ENCODE measurements around the gene MALAT1. TPM values are rescaled to one million over a fixed set of nuclear protein-coding genes. Genes with fewer than 3 reads are reported as not detected.

Gene MALAT1
- total RNA-seq, 1 donor from 2014 or later = 19,443 TPM

DNA sequence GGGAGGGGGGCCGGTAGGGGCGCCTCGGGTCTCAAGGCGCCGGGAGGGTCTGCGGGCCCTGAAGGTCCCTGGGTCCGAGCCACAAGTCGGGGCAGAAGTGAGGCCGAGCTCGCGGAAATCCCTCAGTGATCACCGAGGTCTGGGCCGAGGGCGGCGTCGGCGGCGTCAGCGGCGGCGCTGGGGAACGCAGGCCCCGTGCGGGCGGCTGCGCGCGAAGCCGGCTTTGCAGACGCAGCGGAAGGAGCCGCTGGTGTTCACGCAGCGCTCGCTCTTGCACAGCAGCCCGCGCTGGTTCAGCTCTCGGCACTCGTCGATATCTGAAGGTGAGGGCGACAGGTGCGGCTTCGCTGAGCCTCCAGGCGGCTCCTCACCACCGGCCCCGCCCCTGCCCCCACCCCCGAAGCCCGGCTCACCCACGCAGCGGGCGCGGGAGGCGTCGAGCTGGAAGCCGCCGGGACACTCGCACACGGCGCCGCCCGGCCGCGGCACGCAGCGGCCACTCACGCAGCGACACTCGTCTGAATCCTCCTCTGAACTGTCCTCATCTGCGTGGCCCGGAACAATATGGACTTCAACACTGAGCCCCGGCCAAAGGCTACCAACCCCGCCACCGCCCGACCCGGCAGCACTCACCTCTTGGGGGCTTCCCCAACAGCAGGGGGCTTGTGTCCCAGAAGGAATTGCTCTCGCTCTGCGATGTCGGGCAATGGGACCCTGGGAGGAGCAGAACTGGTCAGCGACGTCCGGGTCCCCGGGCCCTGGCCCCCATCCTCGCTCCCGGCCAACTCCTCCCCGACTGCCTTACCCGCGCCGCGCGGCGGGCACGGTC is 40.3 kb downstream of the MALAT1 start:
- DNase-seq (ENCODE audit: low spot score) = no peak

DNA sequence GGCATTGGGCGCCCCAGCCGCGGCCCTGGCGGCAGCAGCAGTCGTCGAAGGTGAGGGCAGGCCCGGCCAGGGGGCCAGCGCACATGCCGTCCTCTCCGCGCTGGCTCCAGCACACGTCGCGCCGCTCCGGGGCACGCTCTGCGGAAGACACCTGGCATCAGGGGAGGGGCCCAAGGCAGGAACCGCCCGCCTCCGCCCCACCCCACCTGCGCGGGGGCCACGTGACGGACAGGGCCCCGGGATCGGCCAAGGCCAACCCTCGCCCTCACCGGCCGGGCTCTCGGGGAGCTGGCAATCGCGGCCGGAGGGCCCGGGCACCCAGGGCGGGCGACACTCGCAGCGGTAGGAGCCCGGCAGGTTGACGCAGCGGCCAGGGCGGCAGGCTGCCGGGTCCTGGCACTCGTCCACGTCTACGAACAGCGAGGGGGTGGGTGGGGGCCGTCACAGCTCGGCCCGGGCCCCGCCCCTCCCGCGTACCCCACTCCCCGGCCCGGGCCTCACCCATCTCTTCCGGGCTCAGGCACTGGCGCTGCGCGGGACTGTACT is 41.0 kb downstream of the MALAT1 start:
- peak; percentile 78 for DNase-seq (ENCODE audit: low spot score)

DNA sequence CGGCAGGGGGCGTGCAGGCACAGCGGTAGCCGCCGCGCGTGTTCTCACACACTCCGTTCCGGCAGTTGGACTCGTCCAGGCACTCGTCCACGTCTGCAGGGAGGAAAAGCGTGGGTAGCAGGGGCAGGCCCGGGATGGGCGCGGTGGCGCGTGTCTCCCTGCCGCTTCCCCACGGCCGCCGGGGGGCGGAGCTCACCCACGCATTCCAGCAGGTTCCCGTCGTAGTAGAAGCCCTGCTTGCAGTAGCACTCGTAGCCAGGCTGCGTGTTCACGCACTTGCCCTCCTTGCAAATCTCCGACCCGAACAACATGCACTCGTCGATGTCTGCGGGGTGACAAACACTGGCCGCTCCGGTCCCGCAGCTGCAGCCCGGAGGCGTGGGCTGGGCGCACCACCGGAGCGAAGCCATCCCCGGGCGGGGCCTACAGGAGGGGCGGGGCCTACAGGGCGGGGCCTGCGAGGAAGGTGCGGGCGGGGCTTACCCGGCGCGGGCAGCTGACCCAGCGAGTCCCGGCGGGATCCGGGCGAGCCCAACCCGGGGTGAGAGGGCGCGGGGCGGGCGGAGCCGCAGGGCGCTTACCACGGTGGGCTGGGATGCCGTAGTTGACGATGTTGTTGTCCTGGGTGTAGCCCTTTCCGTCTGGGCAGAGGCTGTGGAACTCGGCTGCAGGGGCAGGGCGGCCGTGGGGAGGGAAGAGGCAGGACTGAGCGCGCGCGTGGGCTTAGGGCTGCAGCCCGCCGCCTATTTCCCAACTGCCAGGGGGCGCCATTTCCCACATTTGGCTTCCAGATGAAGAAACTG is 41.6 kb downstream of the MALAT1 start:
- DNase-seq (ENCODE audit: low spot score) = peak; percentile 92

DNA sequence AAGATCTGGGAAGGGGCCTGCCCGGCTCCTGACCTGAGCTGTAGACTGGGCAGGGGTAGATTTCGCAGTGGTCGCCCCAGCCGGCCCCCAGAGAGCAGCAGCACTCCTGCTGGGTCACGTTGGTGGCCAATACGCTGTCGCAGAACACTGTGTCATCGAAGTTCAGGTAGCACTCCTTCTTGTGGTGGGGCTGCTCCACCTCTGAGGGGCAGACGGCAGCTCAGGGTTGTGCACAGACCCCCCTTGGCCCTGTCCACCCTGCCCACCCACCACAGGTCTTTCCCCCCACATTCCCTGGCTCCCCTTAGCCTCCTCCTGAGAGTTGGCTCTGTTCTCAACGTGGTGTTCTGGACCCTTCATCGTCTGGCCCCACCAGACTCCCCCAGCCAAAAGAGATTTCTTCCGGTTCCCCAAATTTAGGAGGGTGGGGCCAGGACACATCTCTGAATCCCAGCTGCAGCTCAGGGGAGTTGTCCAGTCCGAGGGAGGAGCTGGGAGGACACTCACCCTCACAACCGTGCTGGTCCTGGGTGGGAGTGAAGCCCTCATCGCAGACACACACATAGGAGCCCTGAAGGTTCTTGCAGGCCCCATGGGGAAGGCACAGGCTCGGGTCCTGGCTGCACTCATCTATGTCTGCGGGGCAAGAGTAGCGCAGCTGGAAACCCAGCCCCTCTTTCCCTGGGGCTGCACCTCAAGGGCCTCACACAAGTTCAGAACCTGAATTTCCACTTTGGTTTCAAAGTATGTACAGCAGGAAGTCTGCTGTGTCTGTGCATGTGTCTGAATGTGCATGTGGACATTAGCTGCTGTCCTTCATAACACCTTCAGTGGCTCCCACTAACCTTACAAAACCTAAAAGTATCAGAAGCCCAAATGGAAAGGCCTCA is 42.5 kb downstream of the MALAT1 start:
- DNase-seq (ENCODE audit: low spot score) = no peak

DNA sequence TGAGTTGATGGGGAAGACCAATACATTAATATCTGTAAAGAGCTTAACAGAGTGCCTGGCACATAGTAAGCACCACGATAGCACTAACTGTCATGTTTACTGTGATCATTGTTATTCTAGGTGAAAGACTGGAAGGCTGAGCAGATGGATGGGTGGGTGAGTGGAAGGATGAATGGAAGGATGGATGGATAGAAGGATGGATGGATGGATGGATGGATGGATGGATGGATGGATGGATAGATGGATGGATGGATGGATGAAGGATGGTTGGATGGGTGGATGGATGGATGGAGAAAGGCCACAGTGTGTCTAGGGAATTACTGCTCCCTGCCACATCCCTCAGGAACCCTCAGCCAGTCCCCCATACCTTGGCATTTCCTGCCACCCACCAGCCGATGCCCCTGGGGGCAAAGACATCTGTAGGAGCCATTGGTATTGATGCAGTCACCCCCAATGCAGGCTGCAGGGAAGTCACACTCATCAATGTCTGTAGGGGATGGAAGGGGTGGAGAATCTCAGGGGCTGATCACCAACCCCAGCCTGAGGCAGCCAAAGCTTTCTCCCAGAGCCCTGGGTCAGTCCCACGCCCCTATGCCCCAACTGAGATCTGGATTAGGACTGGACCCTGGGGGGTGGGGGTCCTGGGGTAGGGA is 44.0 kb downstream of the MALAT1 start:
- no peak for DNase-seq (ENCODE audit: low spot score)

DNA sequence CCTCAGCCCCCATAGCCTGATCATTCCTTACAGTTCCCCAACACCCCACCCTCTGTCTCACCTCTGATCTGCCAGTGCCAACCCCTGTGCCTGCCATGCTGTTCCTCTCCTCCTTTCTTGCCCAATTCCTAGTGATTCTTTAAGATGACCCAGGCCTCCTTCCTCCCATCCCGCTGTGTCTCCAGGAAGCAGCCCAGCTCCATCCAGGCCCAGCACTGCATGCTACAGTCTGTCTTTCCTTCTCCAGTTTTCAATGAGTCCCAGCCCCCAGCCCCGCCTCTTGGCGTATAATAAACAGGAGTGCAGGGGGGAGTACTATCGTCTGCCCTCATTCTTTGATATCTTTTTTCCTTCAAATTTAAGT is 47.0 kb downstream of the MALAT1 start:
- no peak for DNase-seq (ENCODE audit: low spot score)

DNA sequence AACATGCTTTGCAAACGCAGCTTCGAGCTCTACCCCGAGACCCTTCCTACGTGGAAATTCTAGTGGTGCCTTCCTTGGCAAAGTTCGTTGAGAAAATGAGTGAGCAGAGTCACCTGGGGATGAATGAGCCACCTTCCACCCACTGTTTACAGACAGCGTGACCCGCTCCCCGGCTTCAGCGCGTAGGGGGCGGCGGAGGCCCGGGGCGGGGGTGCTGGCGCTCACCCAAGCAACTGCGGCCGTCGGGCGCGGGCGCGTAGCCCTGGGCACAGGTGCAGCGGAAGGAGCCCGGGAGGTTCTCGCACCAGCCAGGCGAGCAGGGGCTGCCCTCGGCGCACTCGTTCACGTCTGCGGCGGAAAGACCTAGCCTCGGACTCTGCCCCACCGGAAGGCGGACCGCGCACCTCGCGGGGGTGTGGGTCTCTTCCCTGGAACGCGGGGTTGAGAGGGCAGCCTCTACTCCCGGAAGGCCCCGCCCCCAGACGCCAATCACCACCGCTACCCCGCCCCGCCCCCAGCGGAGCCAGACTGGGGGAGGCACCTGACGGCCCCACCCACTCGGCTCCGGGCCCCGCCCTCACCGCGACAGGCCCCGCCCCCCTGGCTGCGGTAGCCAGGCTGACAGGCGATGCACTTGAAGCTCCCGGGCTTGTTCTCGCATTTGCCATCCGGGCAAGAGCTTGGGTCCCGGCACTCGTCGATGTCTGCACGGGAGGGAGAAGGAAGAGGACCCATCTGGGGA is 47.5 kb downstream of the MALAT1 start:
- peak; percentile 93 for DNase-seq (ENCODE audit: low spot score)

DNA sequence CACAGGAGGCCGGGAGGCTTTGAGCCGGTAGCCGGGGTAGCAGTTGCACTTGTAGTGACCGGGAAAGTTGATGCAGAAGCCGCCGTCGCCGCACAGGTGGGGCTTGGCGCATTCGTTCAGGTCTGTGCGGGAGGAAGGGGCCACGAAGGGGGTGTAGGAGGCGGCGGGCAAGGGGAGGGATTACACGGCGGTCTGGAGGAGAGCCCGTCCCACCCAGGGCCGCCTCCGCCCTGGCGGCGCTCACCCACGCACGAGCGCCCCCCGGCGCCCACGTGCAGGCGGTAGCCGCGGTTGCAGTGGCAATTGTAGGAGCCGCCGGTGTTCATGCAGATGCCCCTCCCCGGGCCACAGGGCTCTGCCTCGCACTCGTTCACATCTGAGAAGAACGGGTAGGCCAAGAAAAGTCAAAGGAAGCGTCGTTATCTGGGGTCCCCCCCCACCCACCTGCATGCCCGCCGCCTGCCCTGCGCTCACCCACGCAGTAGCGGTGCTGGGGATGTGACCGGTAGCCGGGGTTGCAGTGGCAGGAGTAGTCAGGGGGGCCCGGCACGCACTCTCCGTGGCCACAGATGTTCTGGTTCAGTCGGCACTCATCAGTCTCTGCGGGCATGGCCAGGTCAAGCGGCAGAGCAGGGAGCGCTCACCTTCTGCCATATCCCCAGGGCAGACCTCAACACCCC is 48.7 kb downstream of the MALAT1 start:
- DNase-seq (ENCODE audit: low spot score) = no peak

DNA sequence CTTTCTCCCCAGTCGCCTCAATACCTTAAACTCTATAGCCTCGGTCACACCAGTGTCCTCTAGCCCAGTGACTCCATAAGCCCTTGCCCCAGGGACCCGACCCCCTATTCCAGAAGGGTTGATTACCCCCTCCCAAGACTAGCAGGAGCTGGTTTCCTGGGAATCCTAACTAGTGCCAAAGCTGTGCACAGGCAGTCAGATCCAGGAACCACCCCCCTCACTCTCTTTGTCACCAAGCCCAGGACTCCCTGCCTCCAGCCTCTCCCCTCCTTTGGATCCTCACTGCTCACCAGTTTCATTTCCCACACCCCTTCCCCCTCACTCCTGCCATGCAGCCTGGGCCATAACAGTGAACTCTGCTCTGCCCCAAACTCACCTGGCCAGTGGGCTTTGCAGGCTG is 49.5 kb downstream of the MALAT1 start:
- DNase-seq (ENCODE audit: low spot score) = no peak

DNA sequence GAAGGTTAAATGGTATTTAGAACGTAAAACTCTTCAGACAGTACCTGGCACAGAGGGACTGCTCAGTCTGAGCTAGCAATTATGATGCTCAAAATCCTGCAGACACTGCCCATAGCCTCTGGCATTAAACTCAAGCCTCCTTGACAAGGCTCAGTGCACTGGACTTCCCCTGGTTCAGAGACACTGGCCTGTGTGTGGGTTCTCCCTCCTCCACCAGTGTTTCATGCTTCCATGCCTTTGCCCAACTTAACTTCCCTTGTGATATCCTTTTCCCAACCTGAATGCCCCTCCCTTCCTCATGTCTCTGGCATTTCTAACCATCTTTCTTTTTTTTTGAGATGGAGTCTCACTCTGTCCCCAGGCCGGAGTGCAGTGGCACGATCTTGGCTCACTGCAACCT is 50.3 kb downstream of the MALAT1 start:
- no peak for DNase-seq (ENCODE audit: low spot score)

DNA sequence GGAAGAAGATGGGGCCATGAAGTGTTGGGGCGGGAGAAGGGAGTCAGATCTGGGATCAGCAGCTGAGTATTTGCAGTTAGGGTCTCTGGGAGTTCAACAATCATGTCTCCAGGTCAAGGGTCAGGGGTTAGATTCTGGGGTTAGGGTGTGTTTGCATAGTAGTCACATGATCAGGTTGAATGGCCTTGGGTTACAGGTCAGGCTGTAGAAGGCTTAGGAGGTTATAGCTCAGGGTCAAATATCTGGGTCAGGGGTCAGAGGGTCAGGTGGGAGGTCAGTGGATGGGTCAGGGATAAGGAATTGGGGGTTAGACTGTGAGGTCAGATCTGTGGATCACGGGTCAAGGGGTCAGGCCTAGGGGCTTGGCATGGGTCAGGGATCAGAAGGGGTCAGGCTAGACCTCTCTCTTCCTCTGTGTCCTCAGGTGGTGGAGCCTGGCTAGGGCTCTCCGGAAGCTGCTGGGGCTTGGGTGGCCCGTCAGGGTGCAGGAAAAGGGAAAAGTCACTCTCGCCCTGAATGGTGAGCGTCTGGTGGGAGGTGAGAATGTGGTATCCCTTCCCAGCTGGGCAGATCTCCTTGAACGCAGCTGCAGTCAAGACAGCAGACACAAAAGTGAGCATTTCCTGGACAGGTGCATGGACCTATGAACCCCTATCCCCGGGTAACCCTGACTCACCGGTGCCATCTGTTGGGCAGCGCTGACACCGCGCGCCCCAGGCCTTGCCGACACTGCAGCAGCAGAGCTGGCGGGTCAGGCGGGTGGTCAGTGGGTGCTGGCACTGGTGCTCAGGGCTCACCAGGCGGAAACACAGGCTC is 52.9 kb downstream of the MALAT1 start:
- no peak for DNase-seq (ENCODE audit: low spot score)

DNA sequence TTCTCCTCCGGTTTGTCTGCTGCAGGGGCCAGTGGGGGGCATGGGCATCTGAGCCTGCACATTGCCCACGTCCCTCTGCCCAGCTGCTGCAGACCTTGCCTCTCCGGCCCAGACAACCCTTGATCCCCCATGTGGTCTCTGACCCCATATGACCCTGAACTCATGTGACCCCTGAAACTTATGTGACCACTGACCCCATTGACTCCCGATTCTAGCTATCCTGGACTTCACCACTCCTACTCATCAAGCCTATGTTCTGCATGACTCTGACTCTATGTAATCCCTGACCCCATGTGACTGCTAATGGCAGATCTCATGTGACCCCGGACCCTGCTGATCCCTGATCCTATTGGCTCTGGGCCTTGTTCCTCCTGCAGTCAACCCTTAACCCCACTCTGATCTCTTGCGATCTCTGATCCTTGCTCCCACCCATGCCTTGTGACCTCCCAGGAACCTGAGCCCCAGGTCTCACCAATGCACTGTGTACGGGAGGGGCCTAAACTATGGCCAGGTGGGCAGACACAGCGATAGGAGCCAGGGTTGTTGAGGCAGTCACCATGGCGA is 53.6 kb downstream of the MALAT1 start:
- DNase-seq (ENCODE audit: low spot score) = no peak

DNA sequence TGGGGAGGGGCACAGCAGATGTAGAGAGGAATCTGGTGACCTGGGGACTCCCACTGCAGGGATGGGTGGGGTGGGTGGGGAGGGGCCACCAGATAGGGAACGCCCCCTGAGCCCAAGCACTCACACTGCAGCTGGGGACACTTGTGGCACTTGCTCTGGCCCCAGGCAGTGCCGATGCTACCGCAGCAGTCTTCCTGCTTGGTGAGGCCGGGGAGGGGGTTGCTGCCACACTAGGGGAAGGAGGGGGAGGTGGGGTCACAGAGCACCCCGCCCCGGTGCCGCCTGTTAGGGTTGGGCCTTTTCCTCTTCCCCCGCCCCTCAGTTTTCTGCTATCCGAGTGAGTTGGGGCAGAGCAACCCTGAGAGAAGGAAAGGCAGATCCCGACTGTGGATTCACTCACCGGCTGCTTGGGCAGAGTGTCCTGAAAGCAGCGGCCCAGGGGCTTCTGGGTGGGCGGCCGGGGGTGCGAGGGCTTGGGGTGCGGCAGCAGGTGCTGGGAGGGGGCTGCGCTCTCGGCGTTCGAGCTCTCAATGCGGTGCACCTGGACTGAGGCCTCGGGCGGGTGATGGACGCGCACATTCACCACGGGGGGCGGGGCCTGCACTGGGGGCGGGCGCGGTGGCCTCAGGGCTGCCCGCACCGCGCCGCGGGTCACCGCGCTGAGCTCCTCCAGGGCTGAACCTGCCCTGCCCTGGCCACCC is 54.6 kb downstream of the MALAT1 start:
- no peak for DNase-seq (ENCODE audit: low spot score)

DNA sequence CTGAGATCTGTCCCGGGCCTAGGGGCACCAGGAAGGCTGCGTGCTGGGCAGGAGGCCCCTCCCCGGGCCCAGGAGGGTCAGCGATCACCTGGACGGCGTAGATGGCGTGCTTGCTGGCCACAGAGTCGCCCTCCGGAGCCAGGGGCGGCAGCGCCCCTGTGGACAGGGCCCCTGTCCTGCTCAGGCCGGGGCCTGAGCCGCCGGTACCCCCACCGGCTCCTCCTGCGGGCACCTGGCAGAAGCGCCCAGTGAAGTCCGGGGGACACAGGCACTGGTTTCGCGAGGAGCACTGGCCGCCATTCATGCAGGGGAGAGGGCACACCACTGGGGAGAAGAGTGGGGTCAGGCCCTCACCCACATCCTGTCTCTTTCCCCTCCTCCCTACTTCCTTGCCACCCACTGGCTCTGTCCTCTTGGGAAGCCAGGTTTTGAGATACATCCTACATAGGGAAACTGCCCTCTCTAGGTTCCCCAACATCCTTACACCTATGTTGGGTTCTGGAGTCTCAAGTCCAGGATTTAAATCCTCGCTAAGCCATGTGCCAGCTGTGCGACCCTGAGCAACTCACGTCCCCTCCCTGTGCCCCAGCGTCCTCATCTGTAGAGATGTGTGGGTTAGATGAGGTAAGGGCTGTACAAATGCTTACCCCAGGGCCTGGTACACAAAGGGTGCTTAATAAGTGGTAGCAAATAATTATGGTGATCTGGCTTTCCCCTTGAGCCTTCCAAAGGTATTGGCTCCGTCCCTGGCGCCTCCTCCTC is 55.4 kb downstream of the MALAT1 start:
- DNase-seq (ENCODE audit: low spot score) = no peak

DNA sequence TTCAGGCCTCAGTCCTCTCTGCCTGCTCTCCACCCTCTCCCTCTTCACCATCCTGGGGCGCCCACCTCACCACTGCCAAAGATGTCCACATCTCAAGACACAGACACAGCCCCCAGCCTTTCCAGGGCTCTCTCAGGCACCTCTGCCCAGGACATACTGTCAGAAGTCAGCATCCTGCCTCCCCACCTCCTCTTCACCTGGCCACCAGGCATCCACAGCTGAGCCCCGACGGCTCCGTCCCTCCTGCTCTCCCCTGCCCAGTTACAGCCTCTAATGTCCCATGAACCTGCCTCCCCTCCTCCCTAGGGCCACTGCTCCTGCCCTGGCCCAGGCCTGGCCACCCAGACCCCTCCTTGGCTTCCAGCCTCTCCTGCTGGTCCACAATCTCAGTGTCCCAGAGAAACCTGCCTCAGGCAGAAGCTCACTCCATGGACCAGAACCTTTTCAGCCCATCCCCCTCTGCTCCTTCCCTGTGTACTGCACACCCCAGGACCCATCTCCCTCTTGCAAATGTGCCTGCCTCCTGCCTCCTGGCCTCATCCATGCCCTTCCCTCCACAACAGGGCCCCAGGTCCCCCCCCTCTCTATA is 56.1 kb downstream of the MALAT1 start:
- DNase-seq (ENCODE audit: low spot score) = no peak

DNA sequence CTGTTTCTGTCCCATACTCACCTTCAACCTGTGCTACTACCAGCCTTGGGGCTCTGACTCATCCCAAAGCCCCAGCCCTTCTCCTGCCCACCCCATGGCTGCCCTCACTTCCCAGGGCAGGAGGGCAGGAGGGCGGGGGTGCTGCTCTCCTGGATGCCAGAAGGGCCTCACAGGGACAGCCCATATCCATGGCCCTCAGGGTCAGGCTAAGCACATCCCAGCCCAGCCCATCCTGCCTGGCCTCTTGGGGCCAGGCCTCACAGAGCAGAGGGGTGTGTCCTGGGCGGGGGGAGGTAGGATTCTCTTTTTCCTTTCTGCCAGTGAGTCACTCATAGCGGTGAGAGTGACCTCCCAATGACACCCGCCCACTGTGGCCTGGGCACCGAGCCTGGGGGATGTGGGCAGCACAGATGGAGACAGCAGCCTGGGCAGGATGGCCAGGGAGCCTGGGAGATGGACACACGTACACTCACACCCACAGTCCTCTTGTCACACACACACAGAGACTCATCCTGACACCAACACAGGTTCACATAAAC is 56.9 kb downstream of the MALAT1 start:
- no peak for DNase-seq (ENCODE audit: low spot score)
